ENCODE data around the gene INPPL1. TPM values are rescaled to one million over a fixed set of nuclear protein-coding genes. Genes with fewer than 3 reads are reported as not detected.

INPPL1 gene
- total and polyA plus RNA-seq, 2 experiments from 2014 or later: 156 to 182 TPM

GRCh38 chr11:72216638-72217037, 7.9 kb upstream of the INPPL1 start, which contains the start of gene FOLR2:
TSS of gene FOLR2 (plus strand) at chr11:72216794. CDS start at chr11:72218585, 1,791 bp downstream.
- H3K9me3 ChIP-seq (ENCODE audit: low read depth): no peaks in the 10 kb centered on the region
- no peak for DNase-seq (ENCODE audit: low read depth in 1 of 2, low spot score in 1 of 2)
- H3K36me3 ChIP-seq: no peaks in the 10 kb centered on the region
- no peak within 1 kb of the TSS for H3K4me3 ChIP-seq
- no peak within 1 kb of the TSS for H3K27ac ChIP-seq
- no peak for TF ChIP-seq CTCF (IDR thresholded peaks at IDR 0.05; ENCODE audit: low read depth, low read length)
- H3K4me1 ChIP-seq (ENCODE audit: low read depth): peaks cover 4% of the 10 kb centered on the region
- peaks cover 16% of the 10 kb centered on the region for H3K27me3 ChIP-seq

GRCh38 chr11:72217841-72218240, 6.7 kb upstream of the INPPL1 start:
- TF ChIP-seq CTCF (IDR thresholded peaks at IDR 0.05; ENCODE audit: low read depth, low read length): no peak
- Histone ChIP-seq H3K9me3 (ENCODE audit: low read depth) (no peaks in the 10 kb centered on the region), H3K4me1 (ENCODE audit: low read depth) (peaks cover 15% of the 10 kb centered on the region), H3K4me3 (no peak overlapping the region), H3K36me3 (no peaks in the 10 kb centered on the region), H3K27me3 (peaks cover 15% of the 10 kb centered on the region), H3K27ac (no peak overlapping the region)
- no peak for DNase-seq (ENCODE audit: low read depth in 1 of 2, low spot score in 1 of 2)

GRCh38 chr11:72218251-72218745, 6.3 kb upstream of the INPPL1 start:
- Histone ChIP-seq H3K27ac (no peak overlapping the region), H3K4me3 (no peak overlapping the region), H3K36me3 (no peaks in the 10 kb centered on the region), H3K27me3 (peaks cover 11% of the 10 kb centered on the region), H3K4me1 (ENCODE audit: low read depth) (peaks cover 15% of the 10 kb centered on the region), H3K9me3 (ENCODE audit: low read depth) (no peaks in the 10 kb centered on the region)
- no peak for DNase-seq (ENCODE audit: low read depth in 1 of 2, low spot score in 1 of 2)
- TF ChIP-seq CTCF (IDR thresholded peaks at IDR 0.05; ENCODE audit: low read depth, low read length): no peak

GRCh38 chr11:72220696-72221363, 3.7 kb upstream of the INPPL1 start:
- DNase-seq (ENCODE audit: low read depth in 1 of 2, low spot score in 1 of 2): no peak
- Histone ChIP-seq H3K9me3 (ENCODE audit: low read depth) (no peaks in the 10 kb centered on the region), H3K27me3 (no peaks in the 10 kb centered on the region), H3K4me3 (no peak overlapping the region), H3K27ac (peak overlapping the region; percentile 93), H3K36me3 (no peaks in the 10 kb centered on the region), H3K4me1 (ENCODE audit: low read depth) (peaks cover 20% of the 10 kb centered on the region)
- TF ChIP-seq CTCF (IDR thresholded peaks at IDR 0.05; ENCODE audit: low read depth, low read length): no peak

GRCh38 chr11:72221386-72222075, 3.0 kb upstream of the INPPL1 start:
- no peak overlapping the region for H3K4me3 ChIP-seq

More at GRCh38 chr11:72221386-72222075, 3.0 kb upstream of the INPPL1 start:
- Histone ChIP-seq H3K9me3 (ENCODE audit: low read depth) (no peaks in the 10 kb centered on the region), H3K36me3 (no peaks in the 10 kb centered on the region), H3K27me3 (no peaks in the 10 kb centered on the region), H3K27ac (peak overlapping the region; percentile 93), H3K4me1 (ENCODE audit: low read depth) (peaks cover 21% of the 10 kb centered on the region)
- TF ChIP-seq CTCF (IDR thresholded peaks at IDR 0.05; ENCODE audit: low read depth, low read length): no peak
- no peak for DNase-seq (ENCODE audit: low read depth in 1 of 2, low spot score in 1 of 2)
